SIG-M5 treated with dmso at 0.1 percent for 504 hours (cell line): ENCODE results near the gene ZNF74.
"Not testable (repeated sequence)": the region's sequence is repeated elsewhere in the genome, so short reads cannot be mapped to it uniquely, and the experiment has no call there.

Experiments used
- DNase-seq: peaks from one replicate; lab custom pipeline; 2025; ENCODE audit not compliant: unreplicated experiment; lab: John Stamatoyannopoulos, UW

Gene ZNF74

GRCh38 chr22:20374130-20374529 is 19.8 kb upstream of the ZNF74 start:
- DNase-seq: not testable (repeated sequence)

GRCh38 chr22:20376281-20376680 is 17.7 kb upstream of the ZNF74 start:
- DNase-seq: not testable (repeated sequence)

DNA sequence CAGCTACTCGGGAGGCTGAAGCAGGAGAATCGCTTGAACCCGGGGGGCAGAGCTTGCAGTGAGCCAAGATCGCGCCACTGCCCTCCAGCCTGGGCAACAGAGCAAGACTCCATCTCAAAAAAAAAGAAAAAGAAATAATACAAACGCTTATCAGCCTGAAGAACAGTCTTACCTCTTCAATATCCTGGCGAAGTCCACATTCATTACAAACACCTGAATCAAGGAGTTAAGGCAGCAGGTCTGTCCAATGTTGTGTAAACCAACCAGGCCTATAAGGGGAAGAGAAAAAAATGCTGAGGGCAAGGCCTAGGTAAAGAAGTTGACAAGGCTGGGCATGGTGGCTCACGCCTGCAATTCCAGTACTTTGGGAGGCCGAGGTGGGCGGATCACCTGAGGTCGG is 17.0 kb upstream of the ZNF74 start:
- not testable (repeated sequence) for DNase-seq

- no peak for DNase-seq
Measured at GRCh38 chr22:20378110-20378509, 15.8 kb upstream of the ZNF74 start.

DNA sequence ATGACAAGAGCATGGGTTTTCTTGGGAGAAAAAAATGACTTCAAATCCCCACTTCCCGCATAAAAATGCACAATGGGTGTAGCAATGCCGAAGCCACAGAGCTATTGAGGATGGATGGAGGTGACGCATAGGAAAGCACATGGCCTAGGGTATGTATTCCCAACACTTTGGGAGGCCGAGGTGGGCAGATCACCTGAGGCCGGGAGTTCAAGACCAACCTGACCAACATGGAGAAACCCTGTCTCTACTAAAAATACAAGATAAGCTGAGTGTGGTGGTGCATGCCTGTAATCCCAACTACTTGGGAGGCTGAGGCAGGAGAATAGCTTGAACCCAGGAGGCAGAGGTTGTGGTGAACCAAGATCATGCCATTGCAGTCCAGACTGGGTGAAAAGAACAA is 15.3 kb upstream of the ZNF74 start:
- DNase-seq: not testable (repeated sequence)

- no peak for DNase-seq
Measured at GRCh38 chr22:20380486-20380885, 13.5 kb upstream of the ZNF74 start.

DNA sequence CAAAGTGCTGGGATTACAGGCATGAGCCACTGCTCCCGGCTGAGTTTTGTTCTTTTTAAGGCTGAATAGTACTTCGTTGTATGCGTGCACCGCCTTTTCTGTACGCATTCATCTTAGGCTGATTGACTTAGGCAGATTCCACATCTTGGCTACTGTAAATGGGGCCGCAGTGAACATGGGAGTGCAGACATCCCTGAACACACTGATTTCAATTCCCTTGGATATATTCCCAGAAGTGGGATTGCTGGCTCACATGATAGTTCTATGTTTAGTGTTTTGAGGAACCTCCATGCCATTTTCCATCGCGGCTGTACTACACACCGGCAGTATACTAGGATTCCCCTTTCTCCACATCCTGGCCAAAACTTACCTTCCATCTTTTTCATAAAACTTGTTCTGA is 10.4 kb upstream of the ZNF74 start:
- DNase-seq: no peak

DNA sequence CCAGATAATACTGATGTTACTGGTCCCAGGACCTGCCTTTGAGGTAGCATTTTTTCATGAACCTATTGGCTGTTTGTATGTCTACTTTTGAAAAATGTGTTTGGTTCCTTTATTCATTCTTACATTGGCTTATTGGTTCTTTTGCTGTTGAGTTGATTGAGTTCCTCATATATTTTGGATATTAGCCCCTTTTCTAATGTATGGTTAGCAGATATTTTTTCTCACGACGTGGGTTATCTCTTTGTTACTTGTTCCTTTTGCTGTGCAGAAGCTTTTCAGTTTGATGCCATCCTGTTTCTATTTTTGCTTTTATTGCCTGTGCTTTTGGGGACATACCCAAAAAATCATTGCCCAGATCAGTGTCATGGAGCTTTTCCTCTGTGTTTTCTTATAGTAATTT is 9.8 kb upstream of the ZNF74 start:
- no peak for DNase-seq

DNA sequence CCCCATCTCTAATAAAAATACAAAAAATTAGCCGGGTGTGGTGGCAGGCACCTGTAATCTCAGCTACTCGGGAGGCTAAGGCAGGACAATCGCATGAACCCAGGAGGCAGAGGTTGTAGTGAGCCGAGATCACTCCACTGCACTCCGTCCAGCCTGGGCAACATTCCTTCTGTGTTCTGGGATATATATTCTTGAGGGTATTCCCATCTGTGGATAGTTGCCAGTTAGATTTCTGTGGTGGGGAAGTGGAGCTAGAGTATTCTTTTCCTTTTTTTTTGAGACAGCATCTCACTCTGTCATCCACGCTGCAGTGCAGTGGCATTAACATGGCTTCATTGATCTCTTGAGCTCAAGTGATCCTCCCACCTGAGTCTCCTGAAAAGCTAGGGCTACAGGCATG is 9.1 kb upstream of the ZNF74 start:
- DNase-seq: no peak

DNA sequence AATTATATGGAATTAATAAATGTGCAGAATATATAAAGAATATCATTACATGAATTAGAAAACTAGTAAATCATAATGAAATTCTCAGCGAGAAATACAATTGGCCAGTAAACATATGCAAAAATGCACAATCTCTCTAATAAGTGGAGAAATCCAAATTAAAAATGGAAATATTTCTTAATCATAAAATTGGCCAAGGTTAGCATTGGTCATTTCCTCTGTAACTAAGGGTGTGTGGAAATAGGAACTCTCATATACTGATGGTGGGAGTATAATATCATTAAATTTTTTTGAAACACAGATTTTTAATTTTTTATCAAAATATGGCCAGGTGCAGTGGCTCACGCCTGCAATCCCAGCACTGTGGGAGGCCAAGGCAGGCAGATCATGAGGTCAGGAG is 7.6 kb upstream of the ZNF74 start:
- no peak for DNase-seq

DNA sequence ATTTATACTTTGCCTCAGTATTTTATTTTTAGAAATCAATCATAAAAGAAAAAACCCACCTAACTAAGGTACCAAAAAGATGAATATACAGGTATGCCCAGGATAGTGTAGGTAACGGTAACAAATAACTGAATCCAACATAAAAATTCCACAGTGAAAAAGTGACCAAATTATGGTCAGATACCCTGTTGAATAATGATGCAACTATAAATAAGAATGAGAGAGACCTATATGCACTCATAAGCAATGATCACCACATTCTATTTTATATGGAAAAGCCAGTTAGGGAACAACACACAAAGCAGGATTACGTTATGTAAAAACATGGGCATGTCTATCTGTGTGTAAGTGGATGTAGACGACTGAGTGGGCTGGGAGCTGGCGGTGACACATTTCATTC is 7.0 kb upstream of the ZNF74 start:
- DNase-seq: no peak

DNA sequence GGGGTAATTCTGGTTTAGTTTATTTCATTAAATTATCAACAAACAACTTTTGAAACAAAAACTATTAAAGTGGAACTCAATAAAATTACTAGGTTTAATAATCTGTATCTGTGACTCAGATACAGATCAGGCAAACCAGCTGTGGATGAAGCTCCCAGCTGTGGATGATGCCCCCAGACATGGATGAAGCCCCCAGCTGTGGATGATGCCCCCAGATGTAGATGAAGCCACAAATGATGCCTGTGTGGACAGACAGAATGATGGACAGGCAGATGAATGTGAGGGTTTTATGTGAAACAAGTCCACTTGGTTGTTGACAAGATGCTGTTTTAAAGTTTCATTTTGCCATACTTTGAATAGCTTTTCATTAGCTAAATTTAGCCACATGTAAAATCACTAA is 5.8 kb upstream of the ZNF74 start:
- no peak for DNase-seq

GRCh38 chr22:20389288-20389687 is 4.7 kb upstream of the ZNF74 start:
- DNase-seq: no peak

GRCh38 chr22:20390394-20390907 is 3.5 kb upstream of the ZNF74 start:
- no peak for DNase-seq

- no peak for DNase-seq
Measured at GRCh38 chr22:20391222-20391621, 2.7 kb upstream of the ZNF74 start.

DNA sequence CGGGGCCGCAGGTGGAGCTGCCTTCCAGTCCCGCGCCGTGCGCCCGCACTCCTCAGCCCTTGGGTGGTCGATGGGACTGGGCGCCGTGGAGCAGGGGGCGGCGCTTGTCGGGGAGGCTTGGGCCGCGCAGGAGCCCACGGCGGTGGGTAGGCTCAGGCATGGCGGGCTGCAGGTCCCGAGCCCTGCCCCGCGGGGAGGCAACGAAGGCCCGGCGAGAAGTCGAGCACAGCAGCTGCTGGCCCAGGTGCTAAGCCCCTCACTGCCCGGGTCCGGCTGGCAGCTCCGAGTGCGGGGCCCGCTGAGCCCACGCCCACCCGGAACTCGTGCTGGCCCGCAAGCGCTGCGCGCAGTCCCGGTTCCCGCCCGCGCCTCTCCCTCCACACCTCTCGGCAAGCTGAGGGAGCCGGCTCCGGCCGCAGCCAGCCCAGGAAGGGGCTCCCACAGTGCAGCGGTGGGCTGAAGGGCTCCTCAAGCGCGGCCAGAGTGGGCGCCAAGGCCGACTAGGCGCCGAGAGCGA is 1.5 kb upstream of the ZNF74 start:
- DNase-seq: not testable (repeated sequence)

DNA sequence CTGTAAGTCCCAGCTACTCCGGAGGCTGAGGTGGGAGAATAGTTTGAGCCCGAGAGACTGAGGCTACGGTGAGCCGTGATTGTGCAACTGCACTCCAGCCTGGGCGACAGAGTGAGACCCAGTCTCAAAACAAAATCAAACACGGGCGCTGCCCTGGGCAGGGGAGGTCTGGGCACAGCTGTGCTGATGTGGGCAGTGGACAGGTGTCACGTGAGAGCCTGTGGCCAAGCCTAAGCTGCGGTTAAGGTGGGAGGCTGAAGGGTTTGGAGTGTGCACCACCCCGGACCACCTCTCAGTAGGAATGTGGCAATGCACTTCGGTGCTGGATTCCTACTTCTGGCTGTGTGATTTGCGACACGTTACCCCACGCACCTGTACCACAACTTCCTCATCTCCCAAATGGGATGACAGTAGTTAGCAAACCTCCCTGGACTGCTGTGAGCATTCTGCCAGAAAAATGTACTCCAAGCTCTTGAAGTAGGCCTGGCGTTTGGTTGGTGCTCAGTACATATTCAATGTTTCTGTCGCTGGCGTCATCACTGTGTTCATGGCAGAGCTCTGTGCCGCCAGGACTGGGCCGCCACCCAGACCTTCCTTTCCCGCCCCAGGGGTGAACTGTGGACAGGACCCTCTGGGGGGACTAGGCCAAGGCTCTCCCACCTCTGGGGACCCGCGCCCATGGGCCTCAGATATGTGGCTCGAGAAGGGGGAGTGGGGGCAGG is 807 bp upstream of the ZNF74 start:
- no peak for DNase-seq

GRCh38 chr22:20395181-20395906 is 1.4 kb downstream of the ZNF74 start:
- peak; percentile 27 for DNase-seq

DNA sequence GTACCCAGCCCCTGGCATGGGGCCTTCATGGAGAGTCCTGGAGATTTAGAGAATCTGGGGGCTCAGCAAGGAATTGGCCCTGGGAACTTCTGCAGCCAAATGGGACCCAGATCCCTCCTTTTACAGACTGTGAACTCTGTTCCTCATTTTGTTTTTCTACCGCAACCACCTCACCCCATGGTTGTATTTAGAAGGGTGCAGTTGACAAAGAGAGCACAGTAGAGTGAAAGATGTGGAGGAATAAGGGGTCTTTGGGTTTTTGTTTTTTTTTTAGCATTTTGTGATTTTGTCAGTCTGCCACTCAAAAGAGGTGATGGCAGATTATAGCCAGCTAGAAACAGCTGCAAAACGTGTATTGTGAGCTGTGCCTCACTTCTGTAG is 1.9 kb downstream of the ZNF74 start:
- DNase-seq: peak; percentile 27

GRCh38 chr22:20396639-20397038 is 2.7 kb downstream of the ZNF74 start:
- DNase-seq: no peak

- no peak for DNase-seq
Measured at GRCh38 chr22:20397498-20397897, 3.5 kb downstream of the ZNF74 start.

GRCh38 chr22:20398420-20398819 is 4.5 kb downstream of the ZNF74 start:
- no peak for DNase-seq
